NCI-H1694 (cell line): ENCODE data around the gene FAM174B.
A peak's percentile ranks its signal among the peaks of the same experiment; 100 is the strongest.

Source experiments
- DNase-seq: peaks from one replicate; lab custom pipeline; 2025; lab: John Stamatoyannopoulos, UW

The FAM174B gene

GRCh38 chr15:92655178-92655995, at the start of gene FAM174B:
FAM174B (minus strand) TSS chr15:92655775.
- DNase-seq, result no peak

DNA sequence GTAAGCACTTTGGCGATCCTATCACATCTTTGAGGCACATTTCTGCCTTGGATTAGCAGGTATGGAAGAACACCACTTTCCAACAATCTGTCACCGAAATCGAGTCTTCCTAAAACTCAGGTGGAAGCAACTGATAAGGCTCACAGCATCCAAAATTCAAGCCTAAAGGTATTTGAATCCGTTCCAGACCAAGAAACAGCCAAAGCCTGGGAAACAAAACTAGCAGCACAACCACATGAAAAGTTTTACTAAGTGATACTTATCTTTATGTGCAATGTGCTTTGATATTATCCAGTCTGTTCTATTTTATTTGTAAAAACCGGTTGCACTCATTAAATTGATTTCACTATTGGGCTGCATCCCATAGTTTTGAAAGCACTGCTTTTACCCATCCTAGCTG, 40.5 kb upstream of the FAM174B start:
- DNase-seq, result no peak

- peak; percentile 4 for DNase-seq
Measured at GRCh38 chr15:92693691-92694331, 38.2 kb upstream of the FAM174B start.

DNA sequence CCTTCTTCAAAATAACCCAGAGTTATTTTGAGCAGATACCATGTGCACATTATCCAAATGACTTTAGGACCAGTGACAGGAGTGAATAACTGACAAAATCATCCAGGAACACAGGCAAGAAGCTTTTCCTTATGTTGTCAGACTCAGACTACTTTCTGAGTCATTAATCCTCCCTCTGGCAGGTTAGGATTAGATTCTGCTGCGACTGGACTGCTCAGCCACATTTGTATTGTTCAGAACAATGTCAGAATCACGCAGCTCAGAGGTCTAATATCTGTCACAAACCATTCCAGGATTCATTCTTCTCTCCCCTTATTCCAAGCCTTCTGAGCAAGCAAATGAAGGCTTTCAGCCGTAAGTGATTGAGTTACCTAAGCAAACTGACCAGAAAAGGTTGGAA, 34.8 kb upstream of the FAM174B start:
- DNase-seq, result no peak

DNA sequence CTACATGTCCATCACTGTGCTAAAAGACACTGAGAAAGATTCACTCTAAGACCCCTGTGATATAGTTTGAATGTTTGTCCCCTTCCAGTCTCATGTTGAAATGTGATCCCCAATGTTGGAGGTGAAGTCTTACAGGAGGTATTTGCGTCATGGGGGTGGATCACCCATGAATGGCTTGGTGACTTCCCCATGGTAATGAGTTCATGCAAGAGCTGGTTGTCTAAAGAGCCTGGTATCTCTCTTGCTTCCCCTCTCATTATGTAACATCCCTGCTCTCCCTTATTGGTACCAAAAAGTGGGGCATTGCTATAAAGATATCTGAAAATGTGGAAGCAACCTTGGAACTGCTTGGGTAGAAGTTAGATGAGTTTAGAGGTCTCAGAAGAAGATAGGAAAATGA, 32.2 kb upstream of the FAM174B start:
- DNase-seq, result no peak

DNA sequence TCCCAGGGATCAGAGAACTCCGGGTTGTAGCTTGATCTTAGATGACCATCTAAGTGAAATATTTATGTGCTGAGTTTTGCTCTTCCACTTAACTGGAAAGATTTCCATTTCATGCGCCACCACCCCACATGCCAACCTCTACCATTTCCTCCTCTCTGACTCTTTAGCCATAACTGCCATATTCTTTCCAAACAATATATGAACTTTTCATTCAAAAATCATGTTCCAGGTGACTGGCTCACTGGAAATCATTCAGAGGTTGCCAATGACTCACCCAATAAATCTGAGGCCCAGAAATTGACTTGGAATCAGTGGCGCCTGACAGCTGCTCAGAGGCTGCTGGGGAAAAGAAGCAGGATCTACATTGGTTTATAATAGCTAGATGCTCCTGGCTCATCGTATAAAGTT, 31.6 kb upstream of the FAM174B start:
- DNase-seq, result no peak

GRCh38 chr15:92683511-92683834, 27.9 kb upstream of the FAM174B start:
- peak; percentile 10 for DNase-seq

DNA sequence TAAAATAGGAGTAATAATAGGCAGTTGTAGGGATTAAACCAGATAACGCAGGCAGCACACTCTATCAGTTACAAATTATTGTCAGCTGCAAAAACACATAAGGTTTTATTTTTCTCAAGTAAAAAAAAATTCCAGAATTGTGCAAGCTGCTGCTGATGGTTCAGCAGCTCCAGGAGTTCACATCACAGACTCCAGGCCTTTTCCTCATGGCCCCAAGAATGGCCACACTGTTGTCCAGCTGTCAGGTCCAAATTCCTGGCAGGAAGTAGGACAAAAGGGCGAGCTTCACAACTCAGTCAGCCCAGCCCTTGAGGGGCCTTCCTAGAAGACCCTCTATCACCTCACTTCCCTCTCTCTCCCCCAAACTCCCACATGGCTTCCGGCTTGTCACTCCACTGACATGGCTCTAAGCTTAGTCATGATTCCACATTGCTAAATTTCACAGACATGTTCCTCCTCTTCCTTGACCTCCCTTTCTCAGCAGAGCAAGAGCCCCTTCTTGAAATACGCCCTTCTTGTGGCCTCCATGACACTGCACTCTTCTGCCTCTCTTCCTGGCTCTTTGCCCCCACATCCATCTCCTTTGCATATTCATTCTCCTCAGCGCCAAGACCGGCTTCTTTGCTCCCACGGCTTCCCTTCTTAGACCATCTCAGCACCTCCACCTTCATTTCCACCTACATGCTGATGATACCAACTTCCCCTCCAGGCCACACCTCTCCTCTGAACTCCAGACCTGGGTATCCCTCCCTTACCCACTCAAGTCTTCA, 27.4 kb upstream of the FAM174B start:
- no peak for DNase-seq

DNA sequence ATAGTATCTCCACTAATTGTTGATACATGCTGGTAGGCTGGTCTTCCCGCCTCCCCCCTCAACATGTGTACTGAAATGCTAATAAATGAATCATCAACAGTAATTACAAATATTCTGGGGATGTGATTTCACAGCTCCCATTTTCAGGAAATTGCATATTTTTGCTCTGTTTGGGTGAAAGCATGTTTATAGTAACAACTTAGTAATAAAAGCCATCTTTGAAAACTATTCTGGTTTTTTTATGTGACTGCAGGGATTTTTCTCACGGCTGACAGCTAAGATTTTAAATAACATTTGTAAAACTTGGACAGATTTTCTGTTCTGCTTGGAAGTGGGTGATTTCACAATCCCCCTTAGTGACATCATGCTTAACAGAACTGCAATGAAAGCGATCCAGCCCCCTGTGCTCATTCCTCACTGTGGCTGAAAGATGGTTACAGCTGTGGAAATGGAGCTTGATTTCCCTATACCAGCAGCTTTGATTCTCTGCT, 25.6 kb upstream of the FAM174B start:
- no peak for DNase-seq

DNA sequence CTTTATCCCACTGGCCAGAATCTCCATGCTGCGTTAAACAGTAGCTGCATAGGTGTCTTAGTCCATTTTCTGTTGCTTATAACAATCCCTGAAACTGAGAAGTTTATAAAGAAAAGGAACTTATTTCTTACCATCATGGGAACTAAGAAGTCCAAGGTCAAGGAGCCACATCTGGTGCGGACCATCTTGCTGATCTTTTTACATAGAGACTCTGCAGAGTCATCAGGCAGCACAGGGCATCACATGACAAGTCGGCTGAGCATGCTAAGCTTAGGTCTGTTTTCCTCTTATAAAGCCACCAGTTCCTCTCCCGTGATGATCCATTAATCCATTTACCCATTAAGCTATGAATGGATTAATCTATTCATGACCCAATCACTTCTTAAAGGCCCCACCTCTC, 22.4 kb upstream of the FAM174B start:
- no peak for DNase-seq

- no peak for DNase-seq
Measured at GRCh38 chr15:92676561-92676960, 21.0 kb upstream of the FAM174B start.

DNA sequence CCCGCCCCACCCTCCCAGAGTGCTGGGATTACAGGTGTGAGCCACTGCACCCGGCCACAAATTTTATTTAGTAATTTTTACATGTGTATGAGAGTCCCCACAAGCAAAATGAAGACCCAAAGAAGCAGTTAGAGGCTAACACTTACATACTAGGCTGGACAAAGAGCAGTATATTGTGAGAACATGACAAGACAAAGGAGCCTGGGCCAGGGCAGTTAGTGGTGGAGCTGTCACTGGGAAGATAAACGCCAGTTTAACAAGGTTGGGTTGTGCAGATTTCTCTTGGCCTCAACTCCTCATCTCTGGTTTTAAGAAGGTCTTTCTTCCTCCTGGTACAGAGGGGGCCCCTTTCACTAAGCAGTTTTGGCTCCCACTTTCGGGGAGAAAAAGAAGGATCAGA, 19.9 kb upstream of the FAM174B start:
- no peak for DNase-seq

- no peak for DNase-seq
Measured at GRCh38 chr15:92674347-92674746, 18.8 kb upstream of the FAM174B start.

- no peak for DNase-seq
Measured at GRCh38 chr15:92672102-92672501, 16.5 kb upstream of the FAM174B start.

DNA sequence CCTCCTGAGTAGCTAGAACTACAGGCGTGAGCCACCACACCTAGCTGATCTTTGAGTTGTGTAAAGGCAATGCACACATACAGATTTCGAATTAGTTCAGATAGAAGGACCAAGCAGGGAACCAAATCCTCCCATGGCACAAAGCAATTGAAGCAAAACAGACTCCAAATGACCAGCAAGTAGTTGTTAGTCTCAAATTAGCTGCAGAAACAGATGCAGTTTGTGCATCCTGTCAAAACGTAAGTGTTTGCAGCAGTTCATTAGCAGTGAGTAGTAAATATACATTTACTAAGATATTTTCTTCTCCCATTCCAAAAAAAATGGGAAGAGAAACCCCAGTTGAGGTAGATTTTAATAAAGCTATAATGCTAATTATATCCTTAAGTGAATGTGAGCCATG, 15.8 kb upstream of the FAM174B start:
- DNase-seq, result no peak

- DNase-seq, result no peak
Measured at GRCh38 chr15:92670621-92671020, 15.0 kb upstream of the FAM174B start.

DNA sequence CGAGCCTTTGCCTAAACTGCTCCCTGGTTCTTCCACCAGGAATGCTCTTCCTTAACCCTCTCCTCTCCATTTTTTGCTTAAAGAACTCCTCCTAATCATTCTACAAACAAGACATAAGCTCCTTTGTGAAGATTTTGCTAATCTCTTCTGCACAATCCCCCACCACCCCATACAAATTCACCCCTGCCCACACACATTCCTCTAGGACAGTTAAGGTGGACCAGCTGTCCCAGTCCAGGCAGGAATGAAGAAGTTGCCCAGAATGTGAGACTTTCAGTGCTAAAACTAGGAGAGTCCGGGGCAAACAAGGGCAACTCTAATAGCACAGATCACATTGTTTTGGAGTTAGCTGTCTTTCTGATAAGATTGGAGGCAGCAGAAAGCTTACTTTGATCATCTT, 13.9 kb upstream of the FAM174B start:
- DNase-seq, result no peak

GRCh38 chr15:92668620-92669019, 13.0 kb upstream of the FAM174B start:
- DNase-seq, result no peak

- DNase-seq, result no peak
Measured at GRCh38 chr15:92667970-92668485, 12.5 kb upstream of the FAM174B start.

DNA sequence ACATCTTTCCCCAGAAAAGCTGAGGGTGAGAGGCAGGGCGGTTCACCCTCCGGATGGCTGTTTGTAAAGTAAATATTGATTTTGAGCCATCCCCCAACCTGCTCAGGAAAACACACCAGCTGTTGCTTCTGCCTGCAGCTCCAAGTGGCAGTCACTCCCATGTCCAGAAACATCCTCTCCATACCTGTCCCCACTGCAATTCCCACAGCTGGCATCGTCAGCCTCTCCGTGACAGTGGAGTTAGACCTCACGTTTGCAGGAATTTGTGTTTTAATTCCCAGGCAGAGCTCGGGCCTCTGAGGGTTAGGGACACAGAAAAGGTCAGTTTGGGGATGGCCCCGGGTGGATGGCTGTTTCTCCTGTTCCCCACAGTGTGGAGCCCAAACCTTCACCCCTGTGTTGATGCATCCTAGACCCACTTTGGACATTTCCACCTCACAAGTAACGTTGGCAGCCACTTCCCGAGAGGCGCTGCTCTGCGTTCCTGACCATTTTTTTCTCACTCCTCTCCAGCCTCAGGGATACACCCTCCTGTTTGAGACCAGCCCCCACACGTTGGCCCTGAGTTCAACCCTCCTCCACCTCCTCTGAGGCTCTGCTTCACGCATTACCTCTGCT, 11.8 kb upstream of the FAM174B start:
- DNase-seq, result peak; percentile 53

- DNase-seq, result no peak
Measured at GRCh38 chr15:92666780-92667179, 11.2 kb upstream of the FAM174B start.

DNA sequence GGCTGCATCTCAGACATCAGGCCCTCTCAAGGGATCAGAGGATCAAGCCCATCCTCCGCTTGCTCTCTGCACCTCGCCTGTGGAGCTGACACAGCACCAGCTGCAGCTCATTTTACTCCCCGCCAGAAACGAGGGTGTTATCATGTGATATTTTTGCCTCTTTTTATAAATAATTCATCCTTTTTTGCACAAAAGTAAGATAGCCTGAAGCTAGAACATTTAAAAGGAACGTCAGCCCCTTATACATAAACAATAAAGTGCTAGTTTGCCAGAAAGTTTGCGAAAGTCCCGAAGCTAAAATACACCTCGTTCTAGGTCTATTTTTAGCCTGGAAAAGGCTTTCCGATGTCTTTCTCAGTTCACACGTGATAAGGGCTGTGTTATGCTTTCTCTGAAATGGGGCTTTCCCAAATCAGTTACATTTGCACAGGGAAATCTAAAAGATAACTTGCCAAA, 9.6 kb upstream of the FAM174B start:
- DNase-seq, result no peak
